ENCODE data around the gene CPLANE2.
A peak's percentile ranks its signal among the peaks of the same experiment; 100 is the strongest.

Gene CPLANE2

GRCh38 chr1:16210581-16210980 is 26.4 kb downstream of the CPLANE2 start:
- Mint-ChIP-seq H3K36me3 (ENCODE audit: low read depth) (no peaks in the 10 kb centered on the region), H3K27ac (peak overlapping the region in 1 of 3 experiments; percentile 2), H3K4me1 (peaks cover 14% of the 10 kb centered on the region), H3K9me3 (no peaks in the 10 kb centered on the region), H3K27me3 (ENCODE audit: low read depth) (peaks cover 6% of the 10 kb centered on the region), H3K4me3 (peak overlapping the region; percentile 6 to 39 (median 15))
- TF ChIP-seq CTCF (IDR thresholded peaks at IDR 0.05; ENCODE audit: unreplicated experiment in 3 of 3) = no peak

DNA sequence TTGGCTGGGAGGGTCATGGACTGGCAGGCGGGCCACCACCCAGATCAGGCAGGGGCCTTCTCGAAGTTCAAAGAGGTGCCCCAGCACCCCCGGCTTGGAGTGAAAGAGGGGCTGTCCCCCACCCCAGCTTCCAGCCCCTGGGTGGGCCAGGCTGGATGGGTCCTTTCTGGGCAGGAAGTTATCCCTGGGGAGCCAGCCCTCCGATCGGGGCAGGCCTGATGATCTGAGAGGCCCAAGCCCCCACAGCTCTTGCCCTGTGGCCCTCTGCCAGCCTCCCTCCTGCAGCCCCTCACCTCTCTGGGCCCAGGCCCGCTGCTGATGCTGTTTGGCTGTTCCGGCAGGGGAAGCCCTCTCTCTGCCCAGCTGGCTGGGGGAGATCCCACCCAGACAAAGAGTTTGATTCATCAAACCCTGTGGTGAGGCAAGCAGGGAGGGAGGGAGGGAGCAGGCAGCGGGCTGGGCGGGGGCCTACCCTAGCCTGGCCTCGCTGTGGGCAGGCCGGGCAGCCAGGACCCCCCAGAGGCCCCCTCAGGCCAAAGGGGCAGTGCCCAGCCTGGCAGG is 27.1 kb downstream of the CPLANE2 start:
- Mint-ChIP-seq H3K27me3 (ENCODE audit: low read depth) (peaks cover 6% of the 10 kb centered on the region), H3K4me1 (peaks cover 14% of the 10 kb centered on the region), H3K27ac (peak overlapping the region; percentile 29 to 69 (median 65)), H3K36me3 (ENCODE audit: low read depth) (no peaks in the 10 kb centered on the region), H3K4me3 (peak overlapping the region; percentile 6 to 45 (median 15)), H3K9me3 (no peaks in the 10 kb centered on the region)
- no peak for TF ChIP-seq CTCF (IDR thresholded peaks at IDR 0.05; ENCODE audit: unreplicated experiment in 3 of 3)

GRCh38 chr1:16209132-16209846 is 27.7 kb downstream of the CPLANE2 start:
- H3K27me3 Mint-ChIP-seq (ENCODE audit: low read depth) = peaks cover 10% of the 10 kb centered on the region
- TF ChIP-seq CTCF (IDR thresholded peaks at IDR 0.05; ENCODE audit: unreplicated experiment in 3 of 3) = no peak
- no peaks in the 10 kb centered on the region for H3K9me3 Mint-ChIP-seq

DNA sequence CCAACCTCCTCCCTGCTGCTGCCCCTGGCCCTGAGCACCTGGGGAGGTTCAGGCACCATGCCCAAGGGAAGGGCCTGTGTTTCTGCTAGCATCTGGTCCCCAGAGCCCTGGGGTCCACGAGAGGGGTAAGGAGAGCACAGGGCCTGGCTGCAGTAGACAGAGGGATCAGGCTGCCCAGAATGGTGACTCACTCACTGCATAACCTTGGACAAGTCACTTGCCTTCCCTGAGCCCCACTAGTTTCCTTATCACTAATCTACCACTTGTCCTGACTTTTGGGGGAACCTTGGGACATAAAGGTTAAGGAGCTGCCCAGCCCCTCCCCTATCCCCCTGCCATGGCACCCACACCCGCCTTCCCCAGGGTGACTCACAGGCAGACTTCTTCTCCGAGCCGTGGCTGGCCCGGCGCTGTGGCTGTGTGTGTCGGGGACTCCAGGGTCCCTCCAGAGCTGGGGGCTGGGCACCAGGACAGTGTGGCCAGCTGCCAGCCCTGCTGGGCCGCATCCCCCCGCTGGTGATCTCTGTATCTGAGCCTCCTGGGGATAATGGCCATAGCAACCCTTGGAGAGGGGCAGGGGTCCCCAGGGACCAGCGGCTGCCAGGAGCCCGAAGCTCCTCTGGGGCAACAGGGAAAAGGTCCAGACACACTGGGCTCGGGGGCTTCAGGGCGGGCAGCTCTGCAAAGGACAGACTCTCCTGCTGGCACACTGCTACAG is 28.6 kb downstream of the CPLANE2 start:
- H3K27ac Mint-ChIP-seq = peak overlapping the region in 1 of 3 experiments; percentile 29
- peak overlapping the region in 2 of 3 experiments; percentile 9 to 11 for H3K4me3 Mint-ChIP-seq
- peaks cover 14% of the 10 kb centered on the region for H3K4me1 Mint-ChIP-seq
- no peaks in the 10 kb centered on the region for H3K36me3 Mint-ChIP-seq (ENCODE audit: low read depth)
- no peak for TF ChIP-seq CTCF (IDR thresholded peaks at IDR 0.05; ENCODE audit: unreplicated experiment in 3 of 3)
- no peaks in the 10 kb centered on the region for H3K9me3 Mint-ChIP-seq
- H3K27me3 Mint-ChIP-seq (ENCODE audit: low read depth) = peaks cover 10% of the 10 kb centered on the region

More at GRCh38 chr1:16209132-16209846, 27.7 kb downstream of the CPLANE2 start:
- H3K36me3 Mint-ChIP-seq (ENCODE audit: low read depth) = no peaks in the 10 kb centered on the region
- H3K27ac Mint-ChIP-seq = peak overlapping the region; percentile 29 to 69 (median 65)
- H3K4me3 Mint-ChIP-seq = peak overlapping the region; percentile 37 to 54 (median 46)
- H3K4me1 Mint-ChIP-seq = peaks cover 14% of the 10 kb centered on the region

- TF ChIP-seq CTCF (IDR thresholded peaks at IDR 0.05; ENCODE audit: unreplicated experiment in 3 of 3) = no peak
- no peaks in the 10 kb centered on the region for H3K9me3 Mint-ChIP-seq
- peaks cover 10% of the 10 kb centered on the region for H3K27me3 Mint-ChIP-seq (ENCODE audit: low read depth)
Measured at GRCh38 chr1:16207318-16208269, 29.4 kb downstream of the CPLANE2 start.

More at GRCh38 chr1:16207318-16208269, 29.4 kb downstream of the CPLANE2 start:
- Mint-ChIP-seq H3K4me3 (peak overlapping the region; percentile 86 to 89 (median 88)), H3K27ac (peak overlapping the region; percentile 92 to 97 (median 96)), H3K4me1 (peaks cover 18% of the 10 kb centered on the region), H3K36me3 (ENCODE audit: low read depth) (peaks cover 4% of the 10 kb centered on the region)
